Epithelial cell of esophagus (primary cell): ENCODE data around the gene CPSF4L.

Experiments used
- DNase-seq: peaks from one replicate; pipeline ENCODE4 v3.0.0; 2010; ENCODE audit warnings: low read depth
- H3K4me3 ChIP-seq: 2 replicates; pipeline ENCODE4 v1.5.1; 2011; ENCODE audit warnings: mild to moderate bottlenecking, low read length, control low read depth
- CTCF ChIP-seq: IDR thresholded peaks from 2 replicates; pipeline ENCODE4 v1.5.1; 2011; ENCODE audit warnings: low read depth, mild to moderate bottlenecking, low read length, control low read depth, inconsistent platforms; ENCODE audit not compliant: insufficient read depth; ENCODE audit errors: missing control alignments

The CPSF4L gene

GRCh38 chr17:73278465-73279453 lies 17.1 kb upstream of the CPSF4L start:
- no peak overlapping the region for H3K4me3 ChIP-seq
- DNase-seq = peak; percentile 55
- TF ChIP-seq CTCF = no peak

GRCh38 chr17:73278049-73278464 lies 16.4 kb upstream of the CPSF4L start:
- no peak for TF ChIP-seq CTCF
- no peak overlapping the region for H3K4me3 ChIP-seq
- DNase-seq = no peak

GRCh38 chr17:73274490-73274889 lies 12.8 kb upstream of the CPSF4L start:
- TF ChIP-seq CTCF = no peak
- no peak overlapping the region for H3K4me3 ChIP-seq
- no peak for DNase-seq

GRCh38 chr17:73272906-73273218 lies 11.2 kb upstream of the CPSF4L start:
- no peak for TF ChIP-seq CTCF
- H3K4me3 ChIP-seq = no peak overlapping the region
- DNase-seq = no peak

GRCh38 chr17:73271072-73271471 lies 9.4 kb upstream of the CPSF4L start:
- TF ChIP-seq CTCF = no peak
- DNase-seq = peak; percentile 89
- no peak overlapping the region for H3K4me3 ChIP-seq

GRCh38 chr17:73269791-73270190 lies 8.1 kb upstream of the CPSF4L start:
- no peak for DNase-seq
- no peak for TF ChIP-seq CTCF
- H3K4me3 ChIP-seq = no peak overlapping the region

- H3K4me3 ChIP-seq = no peak overlapping the region
- DNase-seq = no peak
- no peak for TF ChIP-seq CTCF
These were observed 7.6 kb upstream of the CPSF4L start for GRCh38 chr17:73269329-73269615.
